Measurements from ENCODE around the gene LOXHD1.

GRCh38 chr18:46531482-46531881 lies 125.5 kb downstream of the LOXHD1 start:
- no peak for TF ChIP-seq GLI4 (tag by site-specific recombination; IDR thresholded peaks at IDR 0.05)
- TF ChIP-seq SETDB1 (IDR thresholded peaks at IDR 0.05; ENCODE audit: insufficient read length, low read length), result no peak
- TF ChIP-seq ZNF146 (tag by site-specific recombination; IDR thresholded peaks at IDR 0.05), result no peak
- TF ChIP-seq CTCF (tag by site-specific recombination; IDR thresholded peaks at IDR 0.05), result no peak

All from HEK293 (cell line).